Fibroblast of lung (primary cell): ENCODE results near the gene YWHAQ. TPM values are rescaled to one million over a fixed set of nuclear protein-coding genes. Genes with fewer than 3 reads are reported as not detected.

Experiments used
- DNase-seq, 2 donors: peaks; one replicate each; pipeline versions ENCODE4 v3.0.0 to v3.0.0-alpha.2; 2010; ENCODE audit warnings: low read depth in 2 of 2
- H2AFZ ChIP-seq: 2 replicates; pipeline ENCODE4 v1.5.1; 2012; ENCODE audit warnings: low read length, control low read depth, inconsistent platforms
- H3K27ac ChIP-seq: 2 replicates; pipeline ENCODE4 v1.5.1; 2011; ENCODE audit warnings: low read length, control low read depth; ENCODE audit not compliant: insufficient read depth
- H3K27me3 ChIP-seq: 2 replicates; pipeline ENCODE4 v1.5.1; 2011; ENCODE audit warnings: mild to moderate bottlenecking, low read length; ENCODE audit not compliant: control insufficient read depth, insufficient read depth
- H3K36me3 ChIP-seq: 2 replicates; pipeline ENCODE4 v1.5.1; 2011; ENCODE audit warnings: low read length; ENCODE audit not compliant: control insufficient read depth, insufficient read depth
- H3K4me1 ChIP-seq: 2 replicates; pipeline ENCODE4 v1.5.1; 2011; ENCODE audit warnings: low read length; ENCODE audit not compliant: control insufficient read depth, insufficient read depth; ENCODE audit errors: extremely low read depth
- H3K4me2 ChIP-seq: 2 replicates; pipeline ENCODE4 v1.5.1; 2011; ENCODE audit warnings: low read length, control low read depth; ENCODE audit not compliant: insufficient read depth; ENCODE audit errors: extremely low read depth
- H3K4me3 ChIP-seq, 4 experiments: fragments of 200-600 bp in 1 of 4; sonication (generic) in 1 of 4; replicated peaks in 1 of 4; 2 replicates each; pipeline ENCODE4 v1.5.1; 2011 to 2016; ENCODE audit warnings: low read length in 4 of 4, low read depth in 3 of 4, mild to moderate bottlenecking in 3 of 4, control low read depth in 2 of 4, inconsistent platforms in 1 of 4, mixed read lengths in 1 of 4; ENCODE audit not compliant: insufficient read depth in 1 of 4; ENCODE audit errors: control extremely low read depth in 1 of 4
- H3K79me2 ChIP-seq: 2 replicates; pipeline ENCODE4 v1.5.1; 2012; ENCODE audit warnings: mild to moderate bottlenecking, low read length, inconsistent platforms; ENCODE audit not compliant: control insufficient read depth, insufficient read depth
- H3K9ac ChIP-seq: 2 replicates; pipeline ENCODE4 v1.5.1; 2011; ENCODE audit warnings: mild to moderate bottlenecking, low read length, control low read depth; ENCODE audit not compliant: insufficient read depth
- H3K9me3 ChIP-seq: 2 replicates; pipeline ENCODE4 v1.5.1; 2012; ENCODE audit warnings: low read depth, low read length; ENCODE audit not compliant: control insufficient read depth, insufficient read depth
- H4K20me1 ChIP-seq: 2 replicates; pipeline ENCODE4 v1.5.1; 2011; ENCODE audit warnings: low read length; ENCODE audit not compliant: control insufficient read depth, insufficient read depth; ENCODE audit errors: extremely low read depth
- CTCF ChIP-seq, 2 donors: IDR thresholded peaks in 1 of 2; conservative IDR thresholded peaks in 1 of 2; 1 replicate in 1 of 2; 2 replicates in 1 of 2; pipeline ENCODE4 v1.5.1; 2011 to 2012; ENCODE audit warnings: low read length in 2 of 2, control low read depth in 1 of 2, inconsistent platforms in 1 of 2, low read depth in 1 of 2, mild to moderate bottlenecking in 1 of 2
- EZH2 ChIP-seq: IDR thresholded peaks from 2 replicates; pipeline ENCODE4 v1.5.1; 2012; ENCODE audit warnings: low read length, control low read depth, mild to moderate bottlenecking; ENCODE audit errors: missing control alignments
- polyA plus RNA-seq, 2 donors: library from polyadenylated mRNA; depleted of rRNA in 1 of 2; stranded (reverse) in 1 of 2; unstranded in 1 of 2; fragments of >200 nt; gene quantifications; 2 replicates each; pipeline ENCODE4 v1.2.1, GENCODE V29; 2011 to 2012; ENCODE audit warnings: missing spikeins in 1 of 2
- total RNA-seq: library from RNA; depleted of rRNA; stranded (reverse); fragments of >200 nt; gene quantifications from 2 replicates; pipeline ENCODE4 v1.2.1, GENCODE V29; 2014

The YWHAQ gene
- total and polyA plus RNA-seq, 2 donors (not counting 1 experiment from before 2014, with no cell fraction given): 323 to 510 TPM

- H4K20me1 ChIP-seq: no peaks in the 10 kb centered on the region
- TF ChIP-seq CTCF (conservative IDR thresholded peaks at IDR 0.05 in 1 of 2, IDR thresholded peaks at IDR 0.05 in 1 of 2; ENCODE audit: low read depth in 1 of 2, low read length in 2 of 2) (no peak), EZH2 (no peak)
- no peaks in the 10 kb centered on the region for H3K4me1 ChIP-seq
- H3K4me2 ChIP-seq: no peak overlapping the region
- peaks cover 6% of the 10 kb centered on the region for H3K79me2 ChIP-seq
- H3K27me3 ChIP-seq: no peaks in the 10 kb centered on the region
- peaks cover 8% of the 10 kb centered on the region for H3K36me3 ChIP-seq
- H3K27ac ChIP-seq: no peak overlapping the region
- no peak overlapping the region for H3K4me3 ChIP-seq
- DNase-seq: no peak
- H3K9me3 ChIP-seq: no peaks in the 10 kb centered on the region
- no peak overlapping the region for H2AFZ ChIP-seq
- H3K9ac ChIP-seq: no peak overlapping the region
These were observed 48.2 kb downstream of the YWHAQ start for GRCh38 chr2:9582624-9583023.

DNA sequence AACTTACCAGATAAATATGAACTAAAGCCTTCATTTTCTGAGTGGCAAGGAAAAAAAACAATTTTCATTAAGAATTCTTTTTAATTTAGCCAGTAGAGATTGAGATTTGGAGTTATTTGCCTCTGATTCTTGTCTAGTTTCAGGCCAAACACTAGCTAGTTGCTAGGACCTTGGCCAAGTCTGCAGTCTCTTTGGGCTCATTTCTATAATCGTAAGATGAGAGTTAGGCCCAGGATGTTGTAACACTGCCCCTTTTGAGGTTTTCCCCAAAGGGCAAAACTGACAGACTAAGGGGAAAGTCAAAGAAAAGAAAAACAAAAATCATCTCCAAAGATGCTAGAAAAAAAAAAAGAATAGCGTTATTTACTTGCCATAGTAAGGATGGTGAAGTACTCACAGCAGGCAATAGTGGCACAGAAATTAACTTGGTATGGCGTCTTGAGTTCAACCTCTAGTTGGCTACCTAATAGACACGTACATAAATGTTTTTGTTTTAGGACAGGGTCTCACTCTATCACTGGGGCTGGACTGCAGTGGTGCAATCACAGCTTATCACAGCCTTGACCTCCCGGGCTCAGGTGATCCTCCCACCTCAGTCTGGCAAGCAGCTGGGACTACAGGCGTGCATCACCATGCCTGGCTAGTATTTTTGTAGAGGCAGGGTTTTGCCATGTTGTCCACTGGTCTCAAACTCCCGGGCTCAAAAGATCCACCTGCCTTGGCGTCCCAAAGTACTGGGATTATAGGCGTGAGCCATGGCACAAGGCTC, 52.1 kb downstream of the YWHAQ start:
- Histone ChIP-seq H3K27ac (no peak overlapping the region), H4K20me1 (no peaks in the 10 kb centered on the region), H3K36me3 (peaks cover 3% of the 10 kb centered on the region), H3K9me3 (no peaks in the 10 kb centered on the region), H3K4me1 (no peaks in the 10 kb centered on the region), H3K9ac (no peak overlapping the region), H3K27me3 (no peaks in the 10 kb centered on the region), H3K79me2 (no peaks in the 10 kb centered on the region), H3K4me2 (no peak overlapping the region), H2AFZ (no peak overlapping the region), H3K4me3 (no peak overlapping the region)
- DNase-seq: no peak
- no peak for TF ChIP-seq EZH2

- H3K27ac ChIP-seq: no peak overlapping the region
- no peaks in the 10 kb centered on the region for H3K9me3 ChIP-seq
- no peaks in the 10 kb centered on the region for H3K79me2 ChIP-seq
- no peak overlapping the region for H2AFZ ChIP-seq
- H3K4me1 ChIP-seq: no peaks in the 10 kb centered on the region
- no peaks in the 10 kb centered on the region for H3K36me3 ChIP-seq
- H4K20me1 ChIP-seq: no peaks in the 10 kb centered on the region
- TF ChIP-seq CTCF (conservative IDR thresholded peaks at IDR 0.05 in 1 of 2, IDR thresholded peaks at IDR 0.05 in 1 of 2; ENCODE audit: low read depth in 1 of 2, low read length in 2 of 2): no peak
- TF ChIP-seq EZH2: no peak
- DNase-seq: peak in 1 of 2 donors; percentile 38
- no peaks in the 10 kb centered on the region for H3K27me3 ChIP-seq
- H3K4me3 ChIP-seq: no peak overlapping the region
- H3K4me2 ChIP-seq: no peak overlapping the region
- H3K9ac ChIP-seq: no peak overlapping the region
These were observed 56.5 kb downstream of the YWHAQ start for GRCh38 chr2:9574331-9574730.
